Measurements from ENCODE around the gene CUTC.

Gene CUTC

GRCh38 chr10:99784727-99785441 is 52.9 kb downstream of the CUTC start:
- no peak for DNase-seq

GRCh38 chr10:99785646-99786045 is 53.6 kb downstream of the CUTC start:
- no peak for DNase-seq

GRCh38 chr10:99787311-99787710 is 55.3 kb downstream of the CUTC start:
- no peak for DNase-seq

- DNase-seq, result no peak
Observed at GRCh38 chr10:99787782-99788445, 55.9 kb downstream of the CUTC start.

- no peak for DNase-seq
Observed at GRCh38 chr10:99788598-99789256, 56.7 kb downstream of the CUTC start.

GRCh38 chr10:99791831-99792230 is 59.8 kb downstream of the CUTC start:
- DNase-seq, result no peak

GRCh38 chr10:99793819-99794218 is 61.8 kb downstream of the CUTC start:
- no peak for DNase-seq

- DNase-seq, result no peak
Observed at GRCh38 chr10:99796928-99797327, 64.9 kb downstream of the CUTC start.

- DNase-seq, result no peak
Observed at GRCh38 chr10:99798031-99798430, 66.0 kb downstream of the CUTC start.

- DNase-seq, result no peak
Observed at GRCh38 chr10:99798920-99799319, 66.9 kb downstream of the CUTC start.

GRCh38 chr10:99799613-99800012 is 67.6 kb downstream of the CUTC start:
- DNase-seq, result no peak

GRCh38 chr10:99804471-99804870 is 72.4 kb downstream of the CUTC start:
- no peak for DNase-seq

- no peak for DNase-seq
Observed at GRCh38 chr10:99805190-99805589, 73.2 kb downstream of the CUTC start.
